Effector CD4-positive, alpha-beta T cell (primary cell): Measurements from ENCODE around the gene NOXA1.
A peak's percentile ranks its signal among the peaks of the same experiment; 100 is the strongest.

Source experiments
- DNase-seq: peaks from one replicate; pipeline ENCODE4 v3.0.0-alpha.2; 2020

The NOXA1 gene

DNA sequence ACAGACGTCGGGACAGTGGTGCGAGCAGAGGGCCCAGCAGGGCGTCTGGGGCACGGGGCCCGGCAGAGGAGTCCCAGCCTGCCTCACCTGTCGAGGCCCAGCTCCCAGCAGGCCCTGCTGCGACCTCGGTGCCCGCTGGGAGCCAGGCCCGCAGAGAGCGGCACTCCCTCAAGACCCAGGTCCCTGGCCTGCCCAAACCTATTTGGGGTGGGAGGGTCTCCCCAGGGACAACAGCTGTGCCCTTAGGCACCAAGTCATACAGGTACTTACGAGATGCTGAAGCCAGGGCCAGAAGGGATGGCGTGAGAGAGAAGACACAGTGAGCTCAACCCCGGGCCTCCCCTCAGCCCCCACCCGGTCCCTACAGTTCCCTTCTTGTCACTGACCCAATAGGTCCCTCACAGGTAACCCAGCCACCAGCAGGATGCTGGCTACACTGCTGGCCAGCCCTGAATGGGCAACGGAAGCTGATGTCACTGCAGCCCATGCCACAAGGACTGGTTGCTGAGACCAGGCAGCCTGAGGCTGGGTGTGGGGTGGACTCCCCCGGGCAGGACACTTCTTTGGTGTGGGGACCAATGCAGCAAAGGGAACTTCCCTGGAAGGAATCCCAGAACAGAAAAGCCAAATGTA is 32.3 kb downstream of the NOXA1 start:
- no peak for DNase-seq

GRCh38 chr9:137456061-137456863 is 33.1 kb downstream of the NOXA1 start:
- DNase-seq = no peak

- DNase-seq = no peak
These were observed 33.7 kb downstream of the NOXA1 start for GRCh38 chr9:137456864-137457405.

DNA sequence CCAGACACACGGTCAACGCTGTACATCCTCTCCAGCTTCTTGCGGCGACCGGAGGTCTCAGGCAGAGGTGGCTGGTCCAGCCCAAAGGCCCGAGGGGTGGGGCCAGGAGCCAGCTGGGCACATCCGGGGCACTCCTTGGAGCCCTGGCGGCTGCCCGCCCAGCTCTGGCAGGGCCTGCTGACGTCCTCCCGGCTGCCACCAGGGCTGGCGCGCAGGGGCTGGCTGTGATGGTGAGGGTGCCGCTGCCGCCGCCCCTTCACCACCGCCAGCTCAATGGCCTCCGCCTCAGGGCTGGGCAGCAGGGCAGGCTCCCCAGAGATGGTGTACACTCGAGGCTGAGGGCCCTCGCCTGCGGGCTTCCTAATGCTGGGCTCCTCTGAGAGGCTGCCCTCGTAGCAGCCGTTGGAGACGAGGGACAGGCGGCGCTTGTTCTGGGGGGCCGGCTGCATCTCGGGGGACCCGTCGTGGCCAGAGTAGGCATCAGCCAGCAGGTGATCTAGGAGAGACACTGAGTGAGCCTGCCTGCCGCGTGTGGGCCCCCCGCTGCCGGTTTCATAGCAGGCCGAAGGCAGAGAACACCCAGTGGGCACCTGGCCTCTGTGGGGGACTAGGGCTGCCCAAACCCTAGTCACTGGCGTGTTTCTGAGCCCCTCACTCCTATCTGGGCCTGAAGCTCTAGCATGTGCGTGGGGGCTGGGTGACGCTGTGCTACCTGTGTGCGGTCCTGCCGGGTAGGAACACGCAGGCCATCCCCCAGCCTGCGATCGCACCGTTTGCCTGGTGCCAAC is 34.4 kb downstream of the NOXA1 start:
- peak; percentile 3 for DNase-seq

DNA sequence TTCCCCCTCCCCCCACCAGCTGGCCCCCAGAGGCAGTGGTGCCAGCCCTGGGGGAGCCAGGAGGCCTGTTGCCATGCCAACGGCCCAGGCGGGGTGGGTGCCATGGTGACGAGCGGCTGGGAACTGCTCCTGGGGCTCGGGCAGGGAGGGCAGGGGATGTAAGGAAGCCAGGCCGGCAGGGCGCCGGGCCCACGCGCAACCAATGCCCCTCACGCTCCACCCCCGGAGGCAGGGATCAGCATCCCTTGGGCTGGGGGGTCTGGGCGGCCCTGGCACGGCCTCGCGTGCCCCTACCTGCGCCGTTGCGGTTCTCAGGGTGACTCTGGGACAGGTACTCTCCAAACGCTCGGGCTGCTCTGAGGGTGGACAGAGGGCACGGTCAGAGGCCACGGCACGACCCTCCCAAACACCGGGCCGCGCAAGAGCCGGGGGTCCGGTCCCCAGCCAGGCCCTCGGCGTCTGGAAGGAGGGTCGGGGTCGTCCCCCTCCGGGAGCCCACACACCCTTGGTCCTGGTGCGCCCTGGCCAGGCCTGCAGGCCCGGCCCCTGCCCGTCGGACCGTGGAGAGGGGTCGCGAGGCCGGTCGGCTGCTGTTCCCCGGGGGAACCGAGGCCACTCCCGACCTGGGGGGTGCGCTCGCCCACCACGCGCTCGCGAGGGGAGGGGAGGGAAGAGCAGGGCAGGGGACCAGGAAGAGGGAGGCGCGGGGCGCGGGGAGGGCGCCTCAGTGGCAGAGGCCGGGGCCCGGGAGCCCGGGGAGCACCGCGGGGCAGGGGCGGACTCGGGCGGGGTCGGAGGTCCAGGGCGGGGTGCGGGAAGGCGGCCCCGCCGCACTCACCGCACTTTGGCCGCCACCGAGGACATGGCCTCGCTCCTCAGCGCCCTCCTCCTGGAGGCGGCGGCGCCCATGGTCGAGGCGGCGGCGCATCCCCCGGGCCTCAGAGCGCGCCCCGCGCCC is 35.3 kb downstream of the NOXA1 start:
- DNase-seq = no peak

DNA sequence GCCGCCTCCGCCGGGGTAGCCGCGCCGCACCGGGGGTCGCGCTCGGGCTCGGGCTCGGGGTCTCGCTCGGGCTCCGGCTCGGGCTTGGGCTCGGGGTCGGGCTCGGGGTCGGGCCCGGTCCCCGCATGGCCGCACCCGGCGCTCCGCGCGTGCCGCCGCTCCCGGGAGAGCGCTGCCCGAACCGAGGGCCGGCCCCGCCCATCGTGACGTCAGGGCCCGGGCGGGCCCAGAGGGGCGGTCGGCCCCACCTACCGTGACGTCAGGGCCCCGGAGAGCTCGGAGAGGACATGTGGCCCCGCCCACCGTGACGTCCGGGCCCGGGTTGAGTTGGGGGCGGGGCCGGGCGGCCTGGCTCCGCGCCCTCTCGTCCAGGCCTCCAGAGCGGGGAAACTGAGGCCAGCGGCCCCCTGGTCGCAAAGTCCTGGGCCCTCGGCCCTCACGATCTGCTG is 36.0 kb downstream of the NOXA1 start, which contains the start of gene NSMF:
NSMF (minus strand) TSS at position 183 of the 449 bp plus-strand sequence. CDS start 232 bp downstream, outside the sequence.
- DNase-seq = peak; percentile 93

GRCh38 chr9:137459601-137460362 is 36.6 kb downstream of the NOXA1 start:
- DNase-seq = no peak

- no peak for DNase-seq
These were observed 37.4 kb downstream of the NOXA1 start for GRCh38 chr9:137460363-137461315.

GRCh38 chr9:137461316-137461662 is 38.1 kb downstream of the NOXA1 start:
- no peak for DNase-seq

DNA sequence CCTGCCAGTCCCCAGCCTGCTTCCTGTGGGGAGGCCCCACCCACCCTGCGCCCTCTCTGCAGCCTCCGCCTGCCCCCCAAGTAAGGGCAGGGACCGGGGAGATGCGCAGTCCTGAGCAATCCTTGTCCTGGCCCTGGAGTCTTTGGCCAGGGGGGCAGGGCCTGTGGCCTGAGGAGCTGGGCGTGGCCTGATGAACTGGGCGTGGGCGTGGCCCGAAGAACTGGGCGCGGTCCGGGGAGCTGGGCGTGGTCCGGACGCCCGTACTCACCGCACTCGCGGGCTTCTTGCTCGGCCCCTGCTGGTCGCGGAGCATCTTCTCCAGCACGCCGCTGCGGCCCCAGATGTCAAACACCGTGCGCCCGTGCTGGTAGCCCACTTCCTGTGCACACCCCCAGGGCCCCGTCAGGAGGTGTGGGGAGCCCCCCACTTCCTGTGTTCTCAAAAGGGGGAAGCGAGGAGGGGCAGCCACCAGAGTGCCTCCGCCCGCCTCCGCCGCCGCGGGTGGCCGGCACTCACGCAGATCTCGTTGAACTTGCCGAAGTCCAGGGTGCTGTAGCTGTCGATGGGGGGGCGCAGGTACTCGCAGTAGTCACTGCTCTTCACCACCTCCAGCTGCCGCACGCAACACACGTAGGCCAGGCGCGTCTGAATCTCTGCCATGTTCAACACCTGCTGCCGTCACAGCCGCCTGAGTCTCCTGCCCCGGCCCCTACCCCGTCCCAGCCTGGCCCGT is 38.6 kb downstream of the NOXA1 start:
- peak; percentile 69 for DNase-seq

DNA sequence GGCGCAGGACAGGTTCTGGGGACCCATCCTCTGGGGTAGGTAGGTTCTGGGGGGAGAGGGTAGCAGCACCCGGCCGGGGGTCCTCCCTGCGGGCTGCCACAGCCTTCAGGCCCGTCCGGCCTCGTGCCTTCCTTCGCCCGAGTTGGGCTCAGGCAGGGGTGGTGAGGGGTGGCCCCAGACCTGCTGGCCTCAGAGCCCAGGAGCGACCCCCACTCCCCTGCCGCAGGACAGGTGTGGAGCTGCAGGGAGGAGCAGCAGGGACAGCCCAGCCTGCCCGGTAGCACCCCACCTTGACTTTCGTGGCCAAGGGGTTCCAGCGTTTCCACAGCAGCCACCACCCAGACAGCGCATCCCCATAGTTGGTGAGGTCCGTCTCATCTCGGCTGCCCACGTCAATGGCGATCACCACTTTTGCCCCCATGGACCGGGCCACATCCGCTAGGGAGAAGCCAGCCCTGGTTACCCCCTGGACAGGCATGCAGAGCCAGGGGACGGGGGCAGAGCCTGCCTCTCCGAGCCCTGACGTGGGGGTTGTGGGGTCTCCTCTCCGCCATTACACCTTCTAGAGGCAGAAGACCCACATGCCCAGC is 39.3 kb downstream of the NOXA1 start:
- DNase-seq = no peak

- DNase-seq = no peak
These were observed 40.1 kb downstream of the NOXA1 start for GRCh38 chr9:137462986-137463930.

GRCh38 chr9:137463931-137464290 is 40.7 kb downstream of the NOXA1 start:
- no peak for DNase-seq

DNA sequence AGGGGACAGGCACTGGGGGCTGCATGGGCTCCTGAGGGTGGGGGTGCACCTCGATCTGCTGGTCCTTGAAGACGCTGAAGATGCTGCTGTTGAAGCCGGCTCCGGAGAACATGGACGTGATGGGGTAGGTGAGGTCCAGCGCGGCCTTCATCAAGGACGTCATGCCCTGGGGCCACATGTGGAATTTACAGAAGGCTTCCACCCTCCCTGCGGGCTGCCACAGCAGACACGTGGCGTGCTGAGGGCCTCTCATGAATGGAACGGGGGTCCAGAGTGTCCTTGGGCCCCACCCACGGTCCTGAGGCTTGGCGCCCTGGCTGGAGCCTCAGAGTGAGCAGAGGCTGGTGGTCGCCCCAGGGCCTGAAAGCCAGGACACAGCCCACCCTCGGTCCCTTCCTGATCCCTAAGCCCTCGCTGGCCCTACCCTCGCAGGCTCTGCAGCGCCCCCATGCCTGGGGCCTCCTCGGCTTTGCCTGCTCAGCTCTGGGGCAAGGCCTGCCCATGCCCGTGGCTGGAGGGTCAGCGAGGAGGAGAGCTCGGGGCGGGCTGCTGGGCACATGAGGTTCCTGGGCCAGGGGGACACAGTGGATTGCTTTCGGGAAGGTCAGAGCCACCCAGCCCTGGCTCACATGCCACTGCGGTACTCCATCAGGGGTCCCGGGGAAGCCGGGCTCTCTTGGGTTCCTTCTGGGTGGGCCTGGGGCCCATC is 41.3 kb downstream of the NOXA1 start:
- DNase-seq = no peak

DNA sequence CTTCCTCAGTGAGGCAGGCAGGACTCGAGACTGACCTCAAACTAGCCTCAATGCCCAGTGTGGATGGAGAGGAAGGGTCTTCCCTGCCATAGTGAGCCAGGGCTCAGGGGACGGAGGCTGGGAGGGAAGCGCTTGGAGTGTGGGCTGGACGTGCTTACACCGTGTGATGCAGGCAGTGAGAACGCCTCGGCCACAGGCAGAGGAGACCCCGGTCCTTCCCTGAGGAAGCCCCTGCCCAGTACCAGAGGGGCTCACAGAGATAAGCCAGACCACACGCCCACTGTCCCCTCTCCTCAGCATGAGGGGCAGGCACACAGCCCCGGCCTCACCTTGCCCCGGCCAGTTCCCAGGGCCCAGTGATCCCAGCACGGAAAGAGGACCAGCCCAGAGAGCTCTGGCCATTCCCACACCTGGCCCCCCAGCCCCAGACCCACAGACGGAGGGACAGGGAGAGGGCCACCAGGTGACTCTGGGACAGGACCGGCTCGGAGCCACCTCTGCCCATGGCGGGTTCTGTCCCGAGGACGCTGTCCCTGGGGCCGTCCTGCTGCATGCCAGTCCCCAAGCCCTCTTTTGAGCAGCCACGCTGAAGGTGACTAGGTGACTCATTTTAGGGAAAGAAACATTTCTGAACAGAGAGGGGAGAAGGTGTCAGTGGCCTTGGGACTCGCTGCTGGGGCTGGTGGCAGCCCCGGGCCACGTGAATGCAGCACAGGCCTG is 42.0 kb downstream of the NOXA1 start:
- DNase-seq = no peak

GRCh38 chr9:137465720-137466388 is 42.7 kb downstream of the NOXA1 start:
- no peak for DNase-seq
